ENCODE measurements around the gene USP10.

USP10 gene

DNA sequence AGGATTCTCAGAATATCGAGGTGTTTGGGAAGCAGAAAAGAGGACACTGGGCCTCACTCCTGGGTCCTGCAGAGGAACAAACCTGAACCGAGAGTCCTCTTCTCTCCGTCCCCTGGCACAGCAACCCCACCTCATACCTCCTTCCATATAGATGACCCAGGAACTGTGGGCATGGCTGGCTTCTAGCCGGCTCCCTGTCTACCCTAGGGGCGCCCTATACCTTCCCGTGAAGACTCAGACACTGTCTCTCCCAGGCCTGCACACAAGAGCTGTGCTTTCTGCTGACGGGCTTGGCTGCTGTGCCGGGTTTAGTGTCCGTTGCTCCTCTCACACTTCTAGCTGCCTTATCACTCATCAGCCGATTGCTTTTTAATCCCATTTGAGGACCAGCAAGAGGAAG is 73.5 kb downstream of the USP10 start:
- no peak for DNase-seq (ENCODE audit: low spot score)

GRCh38 chr16:84774810-84775209 is 75.0 kb downstream of the USP10 start:
- DNase-seq (ENCODE audit: low spot score), result no peak

DNA sequence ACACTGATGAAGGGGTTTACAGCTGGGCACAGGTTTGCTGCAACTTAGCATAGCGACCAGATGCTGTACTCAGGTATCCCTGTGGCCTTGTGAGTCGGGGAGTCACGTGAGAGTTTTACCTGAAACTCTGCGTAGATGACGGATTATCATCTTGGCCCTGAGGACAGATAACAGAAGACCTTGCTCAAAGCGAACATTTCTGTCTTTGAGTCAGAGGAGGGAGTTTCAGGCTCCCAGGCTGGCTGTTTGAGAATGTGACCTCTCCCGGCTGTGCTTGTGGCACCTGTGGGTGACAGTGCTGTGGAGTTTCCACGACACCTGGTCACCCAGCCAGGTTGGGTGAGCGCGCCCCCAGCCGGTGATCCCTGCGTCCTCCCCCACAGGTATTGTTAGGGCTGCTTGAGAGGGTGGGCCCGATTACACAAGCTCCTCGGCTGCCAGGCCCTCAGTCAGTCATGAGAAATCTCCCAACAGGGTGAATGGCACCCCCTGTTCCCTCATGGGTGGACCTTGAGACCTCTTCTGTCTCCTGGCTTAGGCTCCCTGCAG is 75.5 kb downstream of the USP10 start:
- no peak for DNase-seq (ENCODE audit: low spot score)

GRCh38 chr16:84777435-84777834 is 77.6 kb downstream of the USP10 start:
- no peak for DNase-seq (ENCODE audit: low spot score)

DNA sequence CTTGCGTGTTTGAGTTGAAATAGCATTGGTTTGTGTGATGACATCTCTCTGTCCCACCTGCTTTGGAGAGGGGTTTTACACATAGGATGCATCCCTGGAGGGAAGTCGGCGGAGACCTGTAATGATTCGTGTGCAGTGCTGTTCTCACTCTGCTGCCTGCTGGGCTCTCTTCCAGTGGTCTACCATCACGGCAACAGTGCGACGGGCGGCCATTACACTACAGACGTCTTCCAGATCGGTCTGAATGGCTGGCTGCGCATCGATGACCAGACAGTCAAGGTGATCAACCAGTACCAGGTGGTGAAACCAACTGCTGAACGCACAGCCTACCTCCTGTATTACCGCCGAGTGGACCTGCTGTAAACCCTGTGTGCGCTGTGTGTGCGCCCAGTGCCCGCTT is 78.9 kb downstream of the USP10 start:
- DNase-seq (ENCODE audit: low spot score), result no peak

DNA sequence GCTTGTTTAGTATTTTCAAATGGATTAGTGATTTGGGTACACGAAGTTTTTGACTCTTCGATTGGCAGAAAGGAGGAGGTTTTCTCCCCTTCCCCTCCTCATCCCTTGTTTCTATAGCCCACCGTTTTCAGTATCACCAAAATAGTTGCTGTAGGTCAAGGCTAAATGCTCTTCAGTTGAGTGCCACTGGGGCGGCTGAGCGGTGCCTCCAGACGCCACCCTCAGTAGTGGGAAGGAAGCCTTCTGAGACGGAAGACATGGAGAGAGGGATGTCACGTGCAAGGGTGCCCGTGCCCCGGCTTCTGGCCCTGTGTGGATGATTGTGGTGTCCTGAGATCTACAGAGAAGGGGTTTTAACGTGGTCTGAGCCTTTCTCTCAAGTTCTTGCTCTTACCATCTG is 80.3 kb downstream of the USP10 start:
- DNase-seq (ENCODE audit: low spot score), result no peak

GRCh38 chr16:84780544-84781376 is 81.0 kb downstream of the USP10 start:
- DNase-seq (ENCODE audit: low spot score), result no peak

DNA sequence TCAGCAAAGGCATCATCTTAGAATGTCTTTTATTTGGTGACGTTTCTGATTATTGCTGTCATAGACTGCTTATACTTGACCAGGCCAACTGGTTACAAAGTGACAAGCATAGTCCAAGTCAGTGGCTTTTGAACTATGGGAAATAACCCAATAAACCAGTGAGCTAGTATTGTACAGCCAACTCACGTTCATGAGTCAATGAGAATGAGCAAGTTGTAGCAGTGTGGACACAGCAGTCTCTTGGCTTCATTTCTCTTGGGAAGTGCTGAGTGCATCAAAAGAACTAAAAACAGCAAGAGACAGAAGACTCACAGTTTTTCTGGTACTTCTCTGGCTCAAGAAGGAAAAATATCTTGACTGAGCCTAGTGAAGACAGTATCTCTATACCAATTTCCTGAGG is 83.0 kb downstream of the USP10 start:
- no peak for DNase-seq (ENCODE audit: low spot score)

GRCh38 chr16:84785843-84786581 is 86.2 kb downstream of the USP10 start:
- no peak for DNase-seq (ENCODE audit: low spot score)

- no peak for DNase-seq (ENCODE audit: low spot score)
Observed at GRCh38 chr16:84786605-84787262, 86.9 kb downstream of the USP10 start.

- no peak for DNase-seq (ENCODE audit: low spot score)
Observed at GRCh38 chr16:84787263-84787622, 87.4 kb downstream of the USP10 start.

DNA sequence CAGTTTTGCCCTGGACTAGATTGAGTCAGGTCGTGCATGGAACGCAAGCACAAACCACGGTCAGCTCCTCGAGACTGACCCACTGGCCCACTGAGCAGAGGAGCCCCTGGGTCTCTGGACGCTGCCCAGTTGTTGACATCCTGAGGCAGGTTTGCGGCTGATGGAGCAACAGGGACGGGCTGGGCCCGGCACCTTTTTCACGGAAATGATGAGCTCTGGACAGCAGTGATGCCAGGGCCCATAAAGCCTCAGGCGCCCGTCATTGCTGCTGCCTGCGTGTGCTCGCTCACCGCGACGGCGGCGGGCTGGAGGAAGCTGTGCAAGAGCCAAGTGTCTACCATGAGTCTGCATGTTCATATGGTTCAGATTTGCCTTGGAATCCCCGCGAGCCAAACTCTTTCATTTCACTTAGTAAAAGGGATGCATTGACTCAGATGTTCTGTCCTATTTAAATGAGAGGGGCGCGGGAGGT is 89.2 kb downstream of the USP10 start:
- no peak for DNase-seq (ENCODE audit: low spot score)

DNA sequence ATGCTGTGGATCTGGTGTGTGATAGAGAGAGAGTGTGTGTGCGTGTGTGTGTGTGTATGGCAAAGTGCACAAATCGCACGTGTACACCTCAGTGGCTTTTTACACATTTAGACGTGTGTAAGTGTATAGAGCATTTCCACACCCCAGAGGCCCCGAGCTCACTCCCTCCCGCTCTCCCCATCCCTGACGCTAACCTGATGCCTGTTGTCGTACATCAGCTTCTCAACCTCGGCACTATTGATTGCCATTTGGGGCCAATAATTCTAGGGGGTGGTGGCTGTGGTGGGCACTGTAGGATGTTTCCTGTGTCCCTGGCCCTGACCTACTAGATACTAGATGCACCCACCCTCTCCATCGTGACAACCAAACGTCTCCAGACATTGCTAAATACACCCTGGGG is 89.6 kb downstream of the USP10 start:
- no peak for DNase-seq (ENCODE audit: low spot score)

DNA sequence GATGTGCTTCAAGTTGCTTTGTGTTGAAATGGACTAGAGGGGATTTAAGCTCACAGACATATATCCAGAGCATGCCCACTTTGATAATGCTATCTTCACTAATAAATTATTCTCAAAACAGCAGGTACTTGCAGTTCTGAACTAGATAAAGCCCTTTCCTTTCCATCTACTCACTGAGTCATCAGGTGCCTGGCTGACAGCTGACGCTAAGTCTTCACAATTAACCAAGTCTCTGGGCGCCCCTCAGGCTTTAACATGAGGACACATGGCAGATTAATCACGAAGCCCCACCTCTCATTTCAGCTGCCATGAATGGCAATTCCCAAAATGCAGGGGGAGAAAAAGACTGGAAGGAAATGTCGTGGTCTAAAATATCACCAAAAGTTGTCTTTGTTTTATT is 90.5 kb downstream of the USP10 start:
- DNase-seq (ENCODE audit: low spot score), result no peak

DNA sequence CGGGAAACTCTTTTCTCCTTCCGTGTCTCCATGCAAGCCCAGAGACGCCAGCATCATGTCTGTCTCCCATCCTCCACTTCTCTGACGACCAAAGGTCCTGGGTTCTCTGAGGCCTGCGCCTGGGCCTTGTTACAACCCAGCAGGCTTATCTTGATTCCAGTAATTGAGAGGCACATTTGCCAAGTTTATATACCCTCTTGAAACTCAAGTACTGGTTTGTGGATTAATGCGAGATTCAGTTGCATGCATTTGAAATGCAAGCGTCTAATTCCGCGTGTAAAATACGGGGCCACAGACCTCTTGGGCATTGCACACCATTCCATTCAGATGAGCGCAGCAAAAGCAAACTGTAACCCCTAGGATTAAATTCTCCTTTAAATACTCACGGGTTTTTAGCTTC is 91.3 kb downstream of the USP10 start:
- no peak for DNase-seq (ENCODE audit: low spot score)

DNA sequence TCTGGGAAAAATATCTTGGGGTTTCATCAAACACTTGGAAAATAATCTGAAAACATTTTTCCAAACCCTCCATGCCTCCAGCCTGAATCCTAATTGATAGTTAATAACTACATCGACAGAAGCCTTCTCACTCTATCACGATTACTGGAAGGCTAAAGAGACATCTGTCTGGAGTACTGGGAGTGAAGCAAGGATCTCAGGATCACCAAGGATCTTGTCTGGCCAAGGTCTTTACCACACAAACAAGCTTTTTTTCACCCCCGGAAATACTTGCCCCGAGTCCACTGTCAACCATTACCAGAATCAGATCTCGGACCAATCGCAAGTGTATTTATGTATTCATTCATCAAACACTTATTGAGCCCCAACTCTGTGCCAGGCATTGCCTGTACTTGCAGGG is 91.7 kb downstream of the USP10 start:
- DNase-seq (ENCODE audit: low spot score), result no peak

GRCh38 chr16:84794186-84794585 is 94.4 kb downstream of the USP10 start:
- DNase-seq (ENCODE audit: low spot score), result no peak

DNA sequence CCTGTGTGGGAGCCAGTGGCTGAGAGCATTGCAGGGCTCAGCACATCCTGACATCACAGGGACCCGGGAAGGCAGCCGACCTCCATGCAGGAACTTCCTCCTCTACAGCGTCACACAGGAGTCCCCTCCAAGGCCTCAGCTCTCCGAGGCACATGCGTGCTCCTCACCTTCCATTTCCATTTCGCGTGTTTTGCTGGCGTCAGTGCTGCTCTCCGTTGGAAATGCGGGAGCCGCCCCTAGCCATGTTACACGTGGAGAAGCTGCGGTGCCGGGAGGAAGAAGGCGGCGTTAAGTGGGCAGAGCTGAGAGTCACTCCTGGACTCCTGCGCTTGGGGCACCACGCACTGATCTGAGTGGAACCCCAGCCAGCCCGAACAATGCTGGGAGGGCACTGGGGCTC is 94.8 kb downstream of the USP10 start:
- DNase-seq (ENCODE audit: low spot score), result no peak

- no peak for DNase-seq (ENCODE audit: low spot score)
Observed at GRCh38 chr16:84795329-84796053, 95.7 kb downstream of the USP10 start.

DNA sequence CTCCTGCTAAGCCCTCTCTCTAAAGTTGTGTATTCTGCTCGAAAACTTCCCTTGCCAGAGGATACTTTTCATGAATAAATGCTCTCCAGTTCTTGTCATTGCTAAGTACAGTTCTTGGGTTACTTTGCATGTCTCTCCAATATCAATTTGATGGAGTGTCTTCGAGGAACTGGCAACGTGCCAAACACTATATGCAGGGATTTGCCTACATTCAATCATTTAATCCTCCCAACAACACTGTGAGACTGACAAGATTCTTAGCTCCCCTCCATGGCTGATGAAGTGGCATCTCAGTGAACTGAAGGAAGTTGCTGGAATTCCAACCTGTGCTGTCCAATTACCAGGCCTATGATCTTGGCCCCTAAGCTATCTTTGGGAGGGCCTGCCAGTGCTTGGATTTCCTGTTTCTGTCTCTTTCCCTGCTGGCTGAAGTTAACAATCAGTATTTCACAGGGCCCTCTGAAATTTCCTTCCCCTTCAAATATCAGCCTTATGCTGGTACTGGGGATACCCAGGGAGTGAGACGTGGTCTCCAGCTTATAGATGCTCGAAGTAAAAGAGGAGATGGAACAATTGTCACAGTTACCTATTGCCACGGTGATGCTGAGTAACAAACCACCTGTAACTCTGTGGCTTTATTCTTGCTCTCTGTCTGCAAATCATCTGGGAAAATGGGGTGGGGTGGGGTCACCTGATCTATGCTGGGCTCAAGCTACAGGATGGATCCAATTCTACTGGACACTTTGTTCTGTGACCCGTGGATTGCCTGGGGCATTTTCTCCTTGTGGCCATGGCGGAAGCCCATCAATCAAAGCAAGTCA is 100.6 kb downstream of the USP10 start:
- DNase-seq (ENCODE audit: low spot score), result no peak

DNA sequence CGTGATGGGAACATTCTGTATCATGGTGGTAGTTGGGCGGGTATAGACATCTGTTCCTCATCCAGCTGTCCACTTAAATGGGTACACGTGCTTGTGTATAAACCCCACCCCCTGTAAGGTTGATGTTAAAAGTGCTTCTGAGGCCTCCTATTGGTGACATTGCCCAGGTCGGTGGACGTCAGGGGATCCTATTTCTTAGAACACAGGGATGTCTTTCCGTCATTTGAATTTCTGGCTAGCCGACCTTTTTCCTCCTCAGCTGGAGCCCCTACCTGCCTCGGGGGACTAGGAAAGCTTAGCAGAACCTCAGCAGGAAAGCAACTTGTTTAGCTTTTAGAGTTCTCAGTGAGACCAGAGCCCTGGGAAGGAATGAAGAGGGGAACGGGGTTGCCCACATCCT is 103.3 kb downstream of the USP10 start:
- no peak for DNase-seq (ENCODE audit: low spot score)

Measured in hematopoietic multipotent progenitor cell treated with erythropoietin and hydrocortisone succinate and interleukin-3 and kit ligand, for 15 days (in vitro differentiated cells).